IPS-NIHi7 (cell line): ENCODE data around the gene TRAPPC3L.

Experiments used
- DNase-seq: peaks from one replicate; pipeline ENCODE4 v3.0.0; 2012; ENCODE audit warnings: mixed read lengths; ENCODE audit errors: extremely low spot score

TRAPPC3L gene

GRCh38 chr6:116545651-116546050 is at the start of gene TRAPPC3L:
TSS of gene TRAPPC3L (minus strand) at chr6:116545684. CDS start at chr6:116545514, 170 bp downstream.
- no peak for DNase-seq

- DNase-seq: no peak
These were observed 49.8 kb upstream of the TRAPPC3L start for GRCh38 chr6:116595247-116595646.

GRCh38 chr6:116586738-116587137 is 41.3 kb upstream of the TRAPPC3L start:
- no peak for DNase-seq

GRCh38 chr6:116586276-116586675 is 40.8 kb upstream of the TRAPPC3L start:
- DNase-seq: no peak

- DNase-seq: no peak
These were observed 34.7 kb upstream of the TRAPPC3L start for GRCh38 chr6:116580198-116580597.

- DNase-seq: no peak
These were observed 33.7 kb upstream of the TRAPPC3L start for GRCh38 chr6:116579143-116579542.

- DNase-seq: no peak
These were observed 32.9 kb upstream of the TRAPPC3L start for GRCh38 chr6:116578335-116578734.

- DNase-seq: no peak
These were observed 32.0 kb upstream of the TRAPPC3L start for GRCh38 chr6:116577486-116577885.

- DNase-seq: no peak
These were observed 29.7 kb upstream of the TRAPPC3L start for GRCh38 chr6:116575227-116575626.

- peak; percentile 31 for DNase-seq
These were observed 26.7 kb upstream of the TRAPPC3L start for GRCh38 chr6:116572162-116572561.

- no peak for DNase-seq
These were observed 26.2 kb upstream of the TRAPPC3L start for GRCh38 chr6:116571683-116572000.

- peak; percentile 98 for DNase-seq
These were observed 25.6 kb upstream of the TRAPPC3L start, which contains the start of gene RWDD1 for GRCh38 chr6:116570856-116571682. TSS of gene RWDD1 (plus strand) at chr6:116571504. CDS start at chr6:116571583, 79 bp downstream.

- no peak for DNase-seq
These were observed 23.6 kb upstream of the TRAPPC3L start for GRCh38 chr6:116568821-116569755.

- no peak for DNase-seq
These were observed 22.6 kb upstream of the TRAPPC3L start for GRCh38 chr6:116568111-116568510.

GRCh38 chr6:116564921-116565872 is 19.7 kb upstream of the TRAPPC3L start:
- DNase-seq: no peak

- no peak for DNase-seq
These were observed 18.8 kb upstream of the TRAPPC3L start for GRCh38 chr6:116564311-116564710.

- no peak for DNase-seq
These were observed 18.3 kb upstream of the TRAPPC3L start for GRCh38 chr6:116563830-116564229.

GRCh38 chr6:116562614-116563013 is 17.1 kb upstream of the TRAPPC3L start:
- DNase-seq: no peak

- no peak for DNase-seq
These were observed 16.5 kb upstream of the TRAPPC3L start for GRCh38 chr6:116562019-116562403.

GRCh38 chr6:116561377-116562018 is 16.0 kb upstream of the TRAPPC3L start:
- DNase-seq: peak; percentile 65

GRCh38 chr6:116560130-116560529 is 14.6 kb upstream of the TRAPPC3L start:
- DNase-seq: no peak
